H9 (cell line): Measurements from ENCODE around the gene KLK6. TPM values are rescaled to one million over a fixed set of nuclear protein-coding genes. Genes with fewer than 3 reads are reported as not detected.
A peak's percentile ranks its signal among the peaks of the same experiment; 100 is the strongest.

Source experiments
- DNase-seq: peaks from one replicate; pipeline ENCODE4 v3.0.0-alpha.2; 2017
- H2AFZ ChIP-seq: one replicate; pipeline ENCODE4 v1.6.1; 2013; ENCODE audit warnings: mild to moderate bottlenecking, low read length, control low read depth, moderate library complexity
- H2AK5ac ChIP-seq: 2 replicates; pipeline ENCODE4 v1.6.1; 2013; ENCODE audit warnings: low read length, control low read depth, mixed read lengths; ENCODE audit not compliant: insufficient read length
- H2BK120ac ChIP-seq: one replicate; pipeline ENCODE4 v1.6.1; 2013; ENCODE audit warnings: low read depth, mild to moderate bottlenecking, low read length, control low read depth, inconsistent platforms; ENCODE audit not compliant: poor library complexity, severe bottlenecking
- H2BK12ac ChIP-seq: 2 replicates; pipeline ENCODE4 v1.6.1; 2013; ENCODE audit warnings: low read length, control low read depth, mixed read lengths, low read depth; ENCODE audit not compliant: insufficient read length
- H2BK15ac ChIP-seq: 2 replicates; pipeline ENCODE4 v1.6.1; 2013; ENCODE audit warnings: low read depth, low read length, control low read depth
- H2BK20ac ChIP-seq: one replicate; pipeline ENCODE4 v1.6.1; 2013; ENCODE audit warnings: low read depth, mild to moderate bottlenecking, low read length, control low read depth, inconsistent platforms; ENCODE audit not compliant: poor library complexity, severe bottlenecking
- H2BK5ac ChIP-seq: 2 replicates; pipeline ENCODE4 v1.6.1; 2013; ENCODE audit warnings: low read length, control low read depth, mixed read lengths; ENCODE audit not compliant: insufficient read length
- H3K14ac ChIP-seq: 2 replicates; pipeline ENCODE4 v1.6.1; 2013; ENCODE audit warnings: low read length, control low read depth; ENCODE audit not compliant: insufficient read depth
- H3K18ac ChIP-seq: 2 replicates; pipeline ENCODE4 v1.6.1; 2013; ENCODE audit warnings: low read depth, mild to moderate bottlenecking, mixed read lengths, low read length, control low read depth; ENCODE audit not compliant: insufficient read length
- H3K23ac ChIP-seq: 2 replicates; pipeline ENCODE4 v1.6.1; 2013; ENCODE audit warnings: low read length, control low read depth, mixed read lengths, low read depth; ENCODE audit not compliant: insufficient read length
- H3K23me2 ChIP-seq: 2 replicates; pipeline ENCODE4 v1.6.1; 2013; ENCODE audit warnings: low read depth, mild to moderate bottlenecking, mixed read lengths, low read length, control low read depth; ENCODE audit not compliant: insufficient read length, poor library complexity, severe bottlenecking
- H3K27ac ChIP-seq: 2 replicates; pipeline ENCODE4 v1.5.1; 2013; ENCODE audit warnings: low read length, control low read depth, mixed read lengths, low read depth; ENCODE audit not compliant: insufficient read length
- H3K27me3 ChIP-seq: 2 replicates; pipeline ENCODE4 v1.6.1; 2013; ENCODE audit warnings: low read length, control low read depth, inconsistent platforms; ENCODE audit not compliant: insufficient read depth
- H3K4ac ChIP-seq: 2 replicates; pipeline ENCODE4 v1.6.1; 2013; ENCODE audit warnings: low read depth, mild to moderate bottlenecking, control low read depth, inconsistent platforms, low read length, moderate library complexity
- H3K4me1 ChIP-seq: 2 replicates; pipeline ENCODE4 v1.6.1; 2013; ENCODE audit warnings: low read length, control low read depth, inconsistent platforms; ENCODE audit not compliant: insufficient read depth
- H3K4me2 ChIP-seq: 2 replicates; pipeline ENCODE4 v1.6.1; 2013; ENCODE audit warnings: low read length, control low read depth, mixed read lengths; ENCODE audit not compliant: insufficient read length, insufficient read depth
- H3K56ac ChIP-seq: 2 replicates; pipeline ENCODE4 v1.6.1; 2013; ENCODE audit warnings: low read depth, mild to moderate bottlenecking, mixed read lengths, low read length, control low read depth; ENCODE audit not compliant: insufficient read length
- H3K79me1 ChIP-seq: 2 replicates; pipeline ENCODE4 v1.6.1; 2013; ENCODE audit warnings: low read depth, mild to moderate bottlenecking, moderate library complexity, low read length, control low read depth, inconsistent platforms; ENCODE audit not compliant: insufficient read depth, poor library complexity, severe bottlenecking
- H3K79me2 ChIP-seq: 2 replicates; pipeline ENCODE4 v1.6.1; 2013; ENCODE audit warnings: low read length, control low read depth, inconsistent platforms; ENCODE audit not compliant: insufficient read depth
- H3K9ac ChIP-seq: 2 replicates; pipeline ENCODE4 v1.6.1; 2013; ENCODE audit warnings: low read length, control low read depth, mixed read lengths; ENCODE audit not compliant: insufficient read length; ENCODE audit errors: extremely low read depth
- H3K9me3 ChIP-seq: one replicate; pipeline ENCODE4 v1.6.1; 2013; ENCODE audit warnings: low read depth, low read length, inconsistent platforms; ENCODE audit not compliant: control insufficient read depth
- H3T11ph ChIP-seq: one replicate; pipeline ENCODE4 v1.6.1; 2013; ENCODE audit warnings: mild to moderate bottlenecking, low read length, control low read depth, inconsistent platforms
- H4K20me1 ChIP-seq: one replicate; pipeline ENCODE4 v1.6.1; 2013; ENCODE audit not compliant: control insufficient read depth, insufficient read length, insufficient read depth
- H4K5ac ChIP-seq: 2 replicates; pipeline ENCODE4 v1.6.1; 2013; ENCODE audit warnings: low read depth, mild to moderate bottlenecking, mixed read lengths, low read length, control low read depth; ENCODE audit not compliant: insufficient read length
- H4K8ac ChIP-seq: replicated peaks from 2 replicates; pipeline ENCODE4 v1.6.1; 2013; ENCODE audit warnings: low read length, control low read depth, mixed read lengths, low read depth; ENCODE audit not compliant: insufficient read length
- H4K91ac ChIP-seq: 2 replicates; pipeline ENCODE4 v1.6.1; 2013; ENCODE audit warnings: low read depth, mild to moderate bottlenecking, moderate library complexity, mixed read lengths, low read length, control low read depth; ENCODE audit not compliant: insufficient read length
- H3K27ac Mint-ChIP-seq, 3 experiments: 2 replicates in 2 of 3; 3 replicates in 1 of 3; pipeline ENCODE4 v1.8.0; 2020 to 2021; ENCODE audit warnings: mixed read lengths in 3 of 3, mild to moderate bottlenecking in 1 of 3, moderate library complexity in 1 of 3
- H3K27me3 Mint-ChIP-seq: 2 replicates; pipeline ENCODE4 v1.8.0; 2021; ENCODE audit warnings: low read depth, mild to moderate bottlenecking, moderate library complexity, mixed read lengths
- H3K36me3 Mint-ChIP-seq, 3 experiments: 2 replicates in 2 of 3; 3 replicates in 1 of 3; pipeline ENCODE4 v1.8.0; 2020 to 2021; ENCODE audit warnings: low read depth in 3 of 3, mixed read lengths in 3 of 3; ENCODE audit not compliant: insufficient read depth in 1 of 3
- H3K4me1 Mint-ChIP-seq, 2 experiments: 2 replicates each; pipeline ENCODE4 v1.8.0; 2020; ENCODE audit warnings: mixed read lengths in 2 of 2
- H3K4me3 Mint-ChIP-seq, 2 experiments: 2 replicates in 1 of 2; 3 replicates in 1 of 2; pipeline ENCODE4 v1.8.0; 2020 to 2021; ENCODE audit warnings: mild to moderate bottlenecking in 2 of 2, mixed read lengths in 2 of 2, moderate library complexity in 1 of 2
- H3K9me3 Mint-ChIP-seq, 2 experiments: 2 replicates in 1 of 2; 3 replicates in 1 of 2; pipeline ENCODE4 v1.8.0; 2020; ENCODE audit warnings: mild to moderate bottlenecking in 2 of 2, mixed read lengths in 2 of 2, moderate library complexity in 1 of 2
- CTCF ChIP-seq: fragments of 200-600 bp; sonication (generic); conservative IDR thresholded peaks from 3 replicates; pipeline ENCODE4 v1.8.0; 2021; ENCODE audit warnings: antibody characterized with exemption, mild to moderate bottlenecking
- WGBS: extraction: QIAGEN DNeasy Blood & Tissue Kit; methylation state at CpG from one replicate; pipeline ENCODE4 v1.1.7; 2013; ENCODE audit warnings: missing lambda C conversion rate, low lambda C conversion rate, mixed read lengths; ENCODE audit not compliant: insufficient read length; ENCODE audit errors: extremely low coverage; 5-methylcytosine and 5-hydroxymethylcytosine counted together
- total RNA-seq: library from RNA; stranded (reverse); gene quantifications from 2 replicates; pipeline ENCODE4 v1.2.1, GENCODE V29; 2021

Gene KLK6
- total RNA-seq, 1 experiment from 2014 or later, result 2.6 TPM

- Histone ChIP-seq H2BK5ac (no peak overlapping the region), H3K79me1 (no peaks in the 10 kb centered on the region), H2AK5ac (no peak overlapping the region), H2BK120ac (no peak overlapping the region), H3K18ac (no peak overlapping the region), H3K14ac (peak overlapping the region; percentile 14; the same call in 1 of the 2 replicates), H2AFZ (no peak overlapping the region), H2BK15ac (no peak overlapping the region), H3K23ac (no peak overlapping the region), H4K8ac (no peak overlapping the region), H4K20me1 (no peaks in the 10 kb centered on the region), H3K4ac (no peak overlapping the region), H3K79me2 (no peaks in the 10 kb centered on the region), H3K27me3 (no peaks in the 10 kb centered on the region), H3K4me1 (0 out of 2 replicates have a peak, but pooled peaks cover 4% of the 10 kb centered on the region), H3K9ac (no peak overlapping the region), H4K5ac (no peak overlapping the region), H4K91ac (peak overlapping the region; percentile 5), H3K23me2 (peaks cover 6% of the 10 kb centered on the region), H3K27ac (no peak overlapping the region), H2BK12ac (no peak overlapping the region), H3K56ac (no peak overlapping the region), H3K4me2 (peak overlapping the region; percentile 76), H3T11ph (no peak overlapping the region), H3K9me3 (no peaks in the 10 kb centered on the region), H2BK20ac (no peak overlapping the region)
- WGBS, result no CpG with 5 or more reads among the region's 16 CpGs
- H3K27ac Mint-ChIP-seq, result peak overlapping the region in 1 of 3 experiments; percentile 51; a peak in 2 of 7 replicates
- H3K9me3 Mint-ChIP-seq, result no peaks in the 10 kb centered on the region; a peak in 1 of 5 replicates
- no peaks in the 10 kb centered on the region for H3K36me3 Mint-ChIP-seq
- H3K4me3 Mint-ChIP-seq, result peak overlapping the region in 1 of 2 experiments; percentile 60; a peak in 1 of 5 replicates
- DNase-seq, result peak; percentile 80
- peaks cover 21 to 38% of the 10 kb centered on the region in 2 experiments for H3K4me1 Mint-ChIP-seq
- peaks cover 40% of the 10 kb centered on the region for H3K27me3 Mint-ChIP-seq
- TF ChIP-seq CTCF, result no peak
These were observed 31.6 kb upstream of the KLK6 start for GRCh38 chr19:51000981-51001380.
